ENCODE measurements around the gene NMNAT2.

DNA sequence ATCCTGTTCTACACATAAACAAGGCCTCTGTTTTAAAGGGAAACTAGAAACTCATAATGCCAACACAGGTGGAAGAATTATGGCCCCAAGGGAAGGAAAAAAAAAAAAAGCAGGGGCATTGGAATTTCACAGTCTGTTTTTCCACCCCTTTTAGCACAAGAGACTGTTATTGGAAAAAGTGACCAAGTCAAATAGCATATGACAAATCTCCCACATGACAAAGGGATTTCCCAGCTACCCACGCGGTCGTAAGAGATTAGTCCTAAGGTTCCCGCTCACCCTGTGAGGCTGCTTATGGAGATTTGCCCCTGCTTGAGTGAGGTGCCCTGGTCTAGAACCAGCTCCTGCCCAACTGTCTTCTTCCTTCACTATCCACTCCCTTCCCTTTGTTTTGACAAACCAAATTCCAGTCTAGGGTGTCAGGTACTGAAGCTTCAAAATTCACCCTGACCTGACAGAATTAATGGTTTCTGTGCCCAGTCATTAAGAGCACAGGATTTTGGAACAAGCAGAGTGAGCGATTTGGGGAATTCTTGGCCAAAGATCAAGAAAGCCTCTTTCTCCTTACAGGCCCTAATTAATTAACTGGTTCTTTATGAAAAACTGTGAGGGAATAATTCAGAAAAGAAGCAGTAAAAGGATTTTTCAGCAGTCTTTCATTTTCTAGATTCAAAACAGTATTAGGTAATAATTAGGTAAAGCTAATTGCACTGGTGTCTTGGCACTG lies 107.3 kb downstream of the NMNAT2 start:
- TF ChIP-seq CTCF (IDR thresholded peaks at IDR 0.05 in 4 of 5, conservative IDR thresholded peaks at IDR 0.05 in 1 of 5): no peak
- no peak for TF ChIP-seq POLR2A (IDR thresholded peaks at IDR 0.05)
